Naive B cell (primary cell): ENCODE data around the gene NDUFV2. TPM values are rescaled to one million over a fixed set of nuclear protein-coding genes. Genes with fewer than 3 reads are reported as not detected.
"Not testable (repeated sequence)": the region's sequence is repeated elsewhere in the genome, so short reads cannot be mapped to it uniquely, and the experiment has no call there.

Experiments used
- ATAC-seq, 2 donors: fragments of 150-1000 bp; cut with Tn5 transposase; 2 replicates each; pipeline ENCODE4 v1.10.0; 2021; ENCODE audit warnings: low read depth in 2 of 2, mild to moderate bottlenecking in 2 of 2, moderate library complexity in 2 of 2
- DNase-seq: peaks from one replicate; pipeline ENCODE4 v3.0.0; 2022
- H3K27ac Mint-ChIP-seq, 6 donors: one replicate each; pipeline ENCODE4 v1.8.0; 2020 to 2022; ENCODE audit warnings: mild to moderate bottlenecking in 6 of 6, mixed read lengths in 6 of 6, moderate library complexity in 5 of 6, inconsistent platforms in 2 of 6
- H3K27me3 Mint-ChIP-seq, 3 donors: one replicate each; pipeline ENCODE4 v1.8.0; 2021 to 2022; ENCODE audit warnings: mixed read lengths in 3 of 3, mild to moderate bottlenecking in 1 of 3
- H3K36me3 Mint-ChIP-seq, 2 donors: one replicate each; pipeline ENCODE4 v1.8.0; 2020 to 2022; ENCODE audit warnings: mixed read lengths in 2 of 2, inconsistent platforms in 1 of 2, mild to moderate bottlenecking in 1 of 2
- H3K4me1 Mint-ChIP-seq, 3 donors: one replicate each; pipeline ENCODE4 v1.8.0; 2020 to 2022; ENCODE audit warnings: mixed read lengths in 3 of 3, inconsistent platforms in 1 of 3, mild to moderate bottlenecking in 1 of 3, moderate library complexity in 1 of 3
- H3K4me3 Mint-ChIP-seq, 8 donors: one replicate each; pipeline ENCODE4 v1.8.0; 2020 to 2022; ENCODE audit warnings: mild to moderate bottlenecking in 8 of 8, mixed read lengths in 8 of 8, moderate library complexity in 8 of 8, inconsistent platforms in 2 of 8
- H3K9me3 Mint-ChIP-seq, 7 donors: one replicate each; pipeline ENCODE4 v1.8.0; 2020 to 2022; ENCODE audit warnings: mixed read lengths in 7 of 7, mild to moderate bottlenecking in 5 of 7, inconsistent platforms in 2 of 7, moderate library complexity in 1 of 7
- polyA plus RNA-seq, 6 donors: library from polyadenylated mRNA; unstranded; fragments of 300-500 nt; fragmentation: Illumina TruSeq; gene quantifications; one replicate each; pipeline ENCODE4 v1.2.3, GENCODE V29; 2021; ENCODE audit warnings: low read depth in 6 of 6

NDUFV2 gene
- polyA plus RNA-seq, 6 donors from 2014 or later: 109 to 199 (median 154) TPM

- H3K4me3 Mint-ChIP-seq: peak overlapping the region in 2 of 8 donors; percentile 20 to 47
- ATAC-seq (no peak), DNase-seq (no peak)
- no peaks in the 10 kb centered on the region for H3K36me3 Mint-ChIP-seq
- H3K27me3 Mint-ChIP-seq: no peaks in the 10 kb centered on the region
- peak overlapping the region in 2 of 6 donors; percentile 15 to 71 for H3K27ac Mint-ChIP-seq
- H3K9me3 Mint-ChIP-seq: peaks cover 0 to 2% (median 0%) of the 10 kb centered on the region in 7 donors
- peaks cover 55 to 78% (median 65%) of the 10 kb centered on the region in 3 donors for H3K4me1 Mint-ChIP-seq
Measured at GRCh38 chr18:9153256-9153655, 50.8 kb downstream of the NDUFV2 start.

DNA sequence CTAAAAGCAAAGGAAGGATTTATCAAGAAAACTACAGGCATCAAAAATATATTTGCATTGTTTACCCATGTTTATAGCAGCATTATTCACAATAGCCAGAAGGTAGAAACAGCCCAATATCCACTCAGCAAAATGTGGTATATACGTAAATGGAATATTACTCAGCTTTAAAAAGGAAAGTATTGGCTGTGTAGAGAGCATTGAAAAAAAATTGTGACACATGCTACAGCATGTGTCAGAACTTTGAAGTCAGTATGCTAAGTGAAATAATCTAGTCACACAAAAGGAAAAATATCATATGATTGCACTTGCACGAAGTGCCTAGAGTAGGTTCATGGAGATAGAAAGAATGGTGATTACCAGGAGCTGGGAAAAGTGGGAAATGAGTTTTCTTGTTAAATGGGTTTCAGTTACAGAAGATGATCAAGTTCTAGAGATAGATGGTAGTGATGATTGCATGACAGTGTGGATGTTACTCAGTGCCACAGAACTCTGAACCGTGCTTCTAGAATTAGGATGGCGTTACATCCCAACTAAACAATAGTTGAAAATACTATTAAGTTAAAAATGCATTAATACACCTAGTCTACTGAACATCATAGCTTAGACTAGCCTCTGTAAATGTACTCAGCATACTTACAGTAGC lies 54.2 kb downstream of the NDUFV2 start:
- H3K27me3 Mint-ChIP-seq: no peaks in the 10 kb centered on the region
- H3K36me3 Mint-ChIP-seq: peaks cover 0 to 5% of the 10 kb centered on the region in 2 donors
- ATAC-seq (no peak), DNase-seq (no peak)
- H3K9me3 Mint-ChIP-seq: peaks cover 0 to 2% (median 0%) of the 10 kb centered on the region in 7 donors
- H3K27ac Mint-ChIP-seq: peak overlapping the region in 2 of 6 donors; percentile 65 to 92
- no peak overlapping the region for H3K4me3 Mint-ChIP-seq
- peaks cover 48 to 66% (median 64%) of the 10 kb centered on the region in 3 donors for H3K4me1 Mint-ChIP-seq

GRCh38 chr18:9157806-9158205 lies 55.3 kb downstream of the NDUFV2 start:
- Mint-ChIP-seq H3K36me3 (peaks cover 0 to 10% of the 10 kb centered on the region in 2 donors), H3K9me3 (peaks cover 0 to 10% (median 7%) of the 10 kb centered on the region in 7 donors), H3K27ac (peak overlapping the region in 2 of 6 donors; percentile 39 to 51), H3K4me1 (peaks cover 50 to 68% (median 65%) of the 10 kb centered on the region in 3 donors), H3K27me3 (no peaks in the 10 kb centered on the region), H3K4me3 (no peak overlapping the region)
- ATAC-seq (no peak), DNase-seq (no peak)

GRCh38 chr18:9160014-9160413 lies 57.5 kb downstream of the NDUFV2 start:
- Mint-ChIP-seq H3K4me1 (peaks cover 43 to 68% (median 63%) of the 10 kb centered on the region in 3 donors), H3K27me3 (no peaks in the 10 kb centered on the region), H3K9me3 (peaks cover 6 to 32% (median 26%) of the 10 kb centered on the region in 7 donors), H3K27ac (no peak overlapping the region), H3K4me3 (no peak overlapping the region), H3K36me3 (peaks cover 19 to 23% of the 10 kb centered on the region in 2 donors)
- no peak for ATAC-seq
- no peak for DNase-seq

DNA sequence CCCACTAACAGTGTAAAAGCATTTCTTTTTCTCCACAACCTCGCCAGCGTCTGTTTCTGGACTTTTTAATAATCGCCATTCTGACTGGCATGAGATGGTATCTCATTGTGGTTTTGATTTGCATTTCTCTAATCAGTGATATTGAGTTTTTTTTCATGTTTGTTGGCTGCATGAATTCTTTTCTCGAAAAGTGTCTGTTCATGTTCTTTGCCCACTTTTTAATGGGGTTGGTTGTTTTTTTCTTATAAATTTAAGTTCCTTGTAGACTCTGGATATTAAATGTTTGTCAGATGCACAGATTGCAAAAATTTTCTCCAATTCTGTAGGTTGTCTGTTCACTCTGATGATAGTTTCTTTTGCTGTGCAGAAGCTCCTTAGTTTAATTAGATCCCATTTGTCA lies 60.2 kb downstream of the NDUFV2 start:
- not testable (repeated sequence) for H3K27me3 Mint-ChIP-seq, ATAC-seq, DNase-seq, H3K4me3 Mint-ChIP-seq
- H3K27ac Mint-ChIP-seq: peak overlapping the region in 1 of 6 donors; percentile 12
- H3K9me3 Mint-ChIP-seq: peaks cover 6 to 40% (median 29%) of the 10 kb centered on the region in 7 donors
- peaks cover 41 to 54% (median 53%) of the 10 kb centered on the region in 3 donors for H3K4me1 Mint-ChIP-seq
- H3K36me3 Mint-ChIP-seq: peaks cover 23% of the 10 kb centered on the region in 2 donors

- H3K27ac Mint-ChIP-seq: peak overlapping the region in 1 of 6 donors; percentile 8
- H3K36me3 Mint-ChIP-seq: peaks cover 23 to 28% of the 10 kb centered on the region in 2 donors
- peak overlapping the region in 1 of 8 donors; percentile 2 for H3K4me3 Mint-ChIP-seq
- not testable (repeated sequence) for DNase-seq, H3K27me3 Mint-ChIP-seq, ATAC-seq
- peaks cover 42 to 54% (median 54%) of the 10 kb centered on the region in 3 donors for H3K4me1 Mint-ChIP-seq
- peaks cover 8 to 41% (median 31%) of the 10 kb centered on the region in 7 donors for H3K9me3 Mint-ChIP-seq
Measured at GRCh38 chr18:9164149-9164548, 61.6 kb downstream of the NDUFV2 start.

GRCh38 chr18:9165883-9166282 lies 63.4 kb downstream of the NDUFV2 start:
- ATAC-seq, H3K27me3 Mint-ChIP-seq, H3K27ac Mint-ChIP-seq, DNase-seq, H3K4me3 Mint-ChIP-seq: not testable (repeated sequence)
- Mint-ChIP-seq H3K9me3 (peaks cover 10 to 45% (median 38%) of the 10 kb centered on the region in 7 donors), H3K4me1 (peaks cover 47 to 66% (median 64%) of the 10 kb centered on the region in 3 donors), H3K36me3 (peaks cover 25 to 31% of the 10 kb centered on the region in 2 donors)

DNA sequence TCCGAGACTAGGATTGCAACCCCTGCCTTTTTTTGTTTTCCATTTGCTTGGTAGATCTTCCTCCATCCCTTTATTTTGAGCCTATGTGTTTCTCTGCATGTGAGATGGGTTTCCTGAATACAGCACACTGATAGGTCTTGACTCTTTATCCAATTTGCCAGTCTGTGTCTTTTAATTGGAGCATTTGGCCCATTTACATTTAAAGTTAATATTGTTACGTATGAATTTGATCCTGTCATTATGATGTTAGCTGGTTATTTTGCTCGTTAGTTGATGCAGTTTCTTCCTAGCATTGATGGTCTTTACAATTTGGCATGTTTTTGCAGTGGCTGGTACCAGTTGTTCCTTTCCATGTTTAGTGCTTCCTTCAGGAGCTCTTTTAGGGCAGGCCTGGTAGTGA lies 67.0 kb downstream of the NDUFV2 start:
- peaks cover 6 to 20% (median 15%) of the 10 kb centered on the region in 7 donors for H3K9me3 Mint-ChIP-seq
- H3K4me3 Mint-ChIP-seq: peak overlapping the region in 3 of 8 donors; percentile 10 to 30 (median 24)
- DNase-seq, H3K27me3 Mint-ChIP-seq, ATAC-seq: not testable (repeated sequence)
- H3K27ac Mint-ChIP-seq: peak overlapping the region in 1 of 6 donors; percentile 60
- peaks cover 51 to 76% (median 74%) of the 10 kb centered on the region in 3 donors for H3K4me1 Mint-ChIP-seq
- H3K36me3 Mint-ChIP-seq: peaks cover 7 to 17% of the 10 kb centered on the region in 2 donors

DNA sequence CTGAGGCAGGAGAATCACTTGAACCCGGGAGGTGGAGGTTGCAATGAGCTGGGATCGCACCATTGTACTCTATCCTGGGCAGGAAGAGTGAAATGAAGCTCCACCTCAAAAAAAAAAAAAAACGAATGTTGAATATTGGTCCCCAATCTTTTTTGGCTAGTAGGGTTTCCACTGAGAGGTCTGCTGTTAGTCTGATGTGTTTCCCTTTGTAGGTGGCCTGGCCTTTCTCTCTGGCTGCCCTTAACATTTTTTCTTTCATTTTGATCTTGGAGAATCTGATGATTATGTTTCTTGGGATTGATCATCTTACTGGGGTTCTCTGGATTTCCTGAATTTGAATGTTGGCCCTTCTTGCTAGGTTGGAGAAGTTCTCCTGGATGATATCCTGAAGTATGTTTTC lies 69.4 kb downstream of the NDUFV2 start:
- H3K4me1 Mint-ChIP-seq: peaks cover 56 to 92% (median 76%) of the 10 kb centered on the region in 3 donors
- H3K27ac Mint-ChIP-seq: peak overlapping the region in 3 of 6 donors; percentile 16 to 54 (median 48)
- DNase-seq, H3K27me3 Mint-ChIP-seq, ATAC-seq: not testable (repeated sequence)
- H3K9me3 Mint-ChIP-seq: peaks cover 0 to 10% (median 7%) of the 10 kb centered on the region in 7 donors
- H3K4me3 Mint-ChIP-seq: peak overlapping the region in 3 of 8 donors; percentile 5 to 48 (median 26)
- H3K36me3 Mint-ChIP-seq: peaks cover 9 to 16% of the 10 kb centered on the region in 2 donors

- H3K9me3 Mint-ChIP-seq: peaks cover 0 to 10% (median 6%) of the 10 kb centered on the region in 7 donors
- peak overlapping the region in 5 of 6 donors; percentile 45 to 73 (median 53) for H3K27ac Mint-ChIP-seq
- DNase-seq (no peak), ATAC-seq (no peak)
- H3K36me3 Mint-ChIP-seq: peaks cover 9 to 16% of the 10 kb centered on the region in 2 donors
- H3K4me1 Mint-ChIP-seq: peaks cover 60 to 95% (median 76%) of the 10 kb centered on the region in 3 donors
- peak overlapping the region in 3 of 8 donors; percentile 26 to 35 (median 30) for H3K4me3 Mint-ChIP-seq
- H3K27me3 Mint-ChIP-seq: no peaks in the 10 kb centered on the region
Measured at GRCh38 chr18:9172506-9173127, 70.1 kb downstream of the NDUFV2 start.

DNA sequence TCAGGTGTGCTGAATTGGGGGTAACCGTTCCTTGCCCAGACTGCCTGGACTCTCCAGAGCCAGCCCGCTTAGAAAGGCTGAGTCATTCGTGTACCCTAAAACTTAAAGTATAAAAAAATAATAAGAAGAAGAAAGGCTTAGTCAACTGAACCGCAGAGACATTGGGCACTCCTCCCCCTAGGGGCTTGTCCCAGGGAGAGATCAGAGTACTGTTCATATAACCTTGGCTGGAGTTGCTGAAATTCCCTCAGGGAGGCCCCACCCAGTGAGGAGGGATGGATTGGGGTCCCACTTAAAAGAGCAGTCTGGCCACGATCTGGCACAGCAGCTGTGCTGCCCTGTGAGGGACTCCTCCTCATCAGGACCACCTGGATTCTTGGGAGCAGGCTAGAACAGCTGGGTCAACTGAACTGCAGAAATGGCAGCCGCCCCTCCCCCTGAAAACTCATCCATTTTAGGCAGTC lies 71.3 kb downstream of the NDUFV2 start:
- Mint-ChIP-seq H3K4me3 (peak overlapping the region in 1 of 8 donors; percentile 84), H3K9me3 (peaks cover 0 to 10% (median 6%) of the 10 kb centered on the region in 7 donors), H3K4me1 (peaks cover 57 to 89% (median 76%) of the 10 kb centered on the region in 3 donors), H3K27ac (peak overlapping the region in 3 of 6 donors; percentile 24 to 79 (median 28)), H3K36me3 (peaks cover 9 to 14% of the 10 kb centered on the region in 2 donors), H3K27me3 (no peaks in the 10 kb centered on the region)
- DNase-seq (no peak), ATAC-seq (no peak)

GRCh38 chr18:9174302-9174701 lies 71.8 kb downstream of the NDUFV2 start:
- Mint-ChIP-seq H3K4me3 (peak overlapping the region in 1 of 8 donors; percentile 84), H3K9me3 (peaks cover 0 to 7% (median 3%) of the 10 kb centered on the region in 7 donors), H3K27me3 (no peaks in the 10 kb centered on the region), H3K4me1 (peaks cover 56 to 87% (median 71%) of the 10 kb centered on the region in 3 donors), H3K36me3 (peaks cover 9% of the 10 kb centered on the region in 2 donors), H3K27ac (peak overlapping the region in 2 of 6 donors; percentile 20 to 79)
- no peak for DNase-seq
- ATAC-seq: no peak

- ATAC-seq (peak; percentile 53 to 60), DNase-seq (no peak)
- H3K27ac Mint-ChIP-seq: peak overlapping the region in 4 of 6 donors; percentile 45 to 79 (median 68)
- H3K4me1 Mint-ChIP-seq: peaks cover 57 to 89% (median 71%) of the 10 kb centered on the region in 3 donors
- H3K27me3 Mint-ChIP-seq: no peaks in the 10 kb centered on the region
- H3K9me3 Mint-ChIP-seq: peaks cover 0 to 4% (median 2%) of the 10 kb centered on the region in 7 donors
- H3K4me3 Mint-ChIP-seq: peak overlapping the region in 1 of 8 donors; percentile 8
- peaks cover 8% of the 10 kb centered on the region in 2 donors for H3K36me3 Mint-ChIP-seq
Measured at GRCh38 chr18:9175115-9175514, 72.6 kb downstream of the NDUFV2 start.
